DMS114 treated with DMSO at 0.1 percent for 48 hours (cell line): ENCODE measurements around the gene PLCB4.

Experiments used
- DNase-seq: peaks from one replicate; lab custom pipeline; 2025; ENCODE audit not compliant: unreplicated experiment; lab: John Stamatoyannopoulos, UW

The PLCB4 gene

GRCh38 chr20:9256393-9256792, 187.5 kb downstream of the PLCB4 start:
- DNase-seq, result no peak

- DNase-seq, result no peak
These were observed 190.0 kb downstream of the PLCB4 start for GRCh38 chr20:9258901-9259300.

- no peak for DNase-seq
These were observed 191.1 kb downstream of the PLCB4 start for GRCh38 chr20:9260027-9260426.

- DNase-seq, result no peak
These were observed 192.9 kb downstream of the PLCB4 start for GRCh38 chr20:9261781-9262180.

DNA sequence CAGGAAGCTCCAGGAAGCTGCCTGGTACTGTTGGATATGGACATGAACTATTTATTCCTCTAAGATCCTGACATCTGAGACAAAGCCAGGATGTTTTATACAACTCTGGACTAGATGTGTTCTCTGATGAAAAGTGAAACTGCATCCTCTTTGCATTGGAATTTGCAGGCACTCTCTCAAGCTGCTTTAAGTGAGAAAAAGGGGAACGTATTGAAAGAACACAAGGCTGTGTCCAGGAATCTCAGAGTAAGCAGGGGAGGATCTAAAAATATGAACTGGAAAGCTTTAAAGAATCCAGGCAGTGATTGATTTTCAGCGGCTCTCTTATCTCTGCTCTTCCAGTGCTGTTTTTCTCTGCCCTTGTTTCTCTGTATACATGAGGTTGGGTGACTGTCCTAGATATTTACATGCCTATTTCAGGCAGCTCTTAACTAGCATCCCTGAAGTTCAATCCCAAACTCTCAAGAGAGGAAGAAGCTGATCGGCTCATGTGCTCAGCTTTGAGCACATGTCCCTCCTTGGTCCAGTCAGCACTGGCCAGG, 193.8 kb downstream of the PLCB4 start:
- DNase-seq, result no peak

DNA sequence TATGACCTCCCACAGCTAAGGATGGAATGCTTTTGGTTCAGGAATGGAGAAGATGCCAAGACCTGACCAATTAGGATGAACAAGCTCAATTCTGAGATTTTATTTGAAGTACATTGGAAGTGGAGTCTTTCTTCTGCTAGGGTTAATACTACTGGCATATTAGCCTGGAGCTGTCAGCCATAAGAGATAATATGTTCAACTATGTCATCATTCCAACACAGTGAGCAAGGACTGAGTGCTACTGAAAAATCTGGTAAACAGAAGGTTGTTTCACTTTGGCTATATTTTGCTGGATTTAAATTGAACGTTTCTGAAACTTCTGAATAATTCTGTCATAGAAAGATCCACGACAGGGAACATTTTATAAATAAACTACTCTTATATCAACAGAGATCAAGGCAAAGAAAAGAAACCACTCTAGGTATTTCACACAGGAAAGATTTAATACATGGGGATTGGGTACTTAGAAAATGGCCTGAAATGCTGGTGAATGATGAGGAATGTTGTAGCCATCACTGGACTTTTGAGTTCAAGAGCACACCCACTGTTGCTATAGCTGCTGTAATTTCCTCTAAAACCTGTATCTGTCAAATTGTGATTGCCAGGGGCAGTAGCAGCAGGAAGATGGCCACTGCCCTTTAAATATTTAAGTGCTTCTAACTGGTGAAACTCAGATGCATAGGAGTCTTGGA, 200.5 kb downstream of the PLCB4 start:
- no peak for DNase-seq

DNA sequence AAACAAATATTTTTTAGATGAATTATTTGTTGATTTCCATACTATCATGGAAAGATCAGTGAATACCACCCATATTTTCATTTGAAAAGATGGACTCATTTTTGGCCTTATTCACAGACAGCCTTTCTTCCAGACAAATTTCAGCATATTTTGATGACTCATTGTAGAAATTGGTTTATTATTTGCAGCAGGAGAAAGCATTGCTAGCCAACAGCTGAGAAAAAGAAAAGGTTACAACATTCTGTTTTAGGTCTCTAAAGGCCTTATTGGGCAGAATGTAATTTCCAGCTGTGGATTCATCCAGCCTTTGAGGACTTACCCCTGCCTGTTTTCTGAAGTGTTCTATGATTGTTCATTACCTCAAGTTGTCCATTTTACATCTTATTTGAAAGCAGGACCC, 201.9 kb downstream of the PLCB4 start:
- no peak for DNase-seq

GRCh38 chr20:9276966-9277468, 208.1 kb downstream of the PLCB4 start:
- no peak for DNase-seq

DNA sequence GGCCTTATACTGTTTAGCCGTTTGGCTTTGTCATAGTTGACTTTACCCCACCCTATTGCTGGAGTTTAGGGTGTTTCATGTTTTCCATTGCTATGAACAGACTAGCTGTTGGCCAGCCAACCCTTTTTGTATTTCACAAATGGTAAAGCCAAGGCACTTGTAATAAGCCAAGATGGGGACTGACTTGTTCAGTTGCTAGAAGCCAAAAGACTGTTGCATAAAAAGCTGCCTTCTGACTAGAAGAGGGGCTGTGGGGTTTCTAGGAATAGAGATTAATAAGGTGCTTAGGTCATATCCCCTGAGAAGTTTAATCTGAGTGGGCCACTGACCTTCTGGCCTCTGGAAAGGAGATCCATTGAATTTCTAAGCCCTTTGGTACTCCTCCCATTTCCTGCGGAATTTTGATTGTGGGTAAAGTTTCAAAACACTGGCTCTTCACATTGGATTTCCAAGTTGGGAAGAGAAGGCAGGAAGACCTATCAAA, 211.1 kb downstream of the PLCB4 start:
- DNase-seq, result no peak

DNA sequence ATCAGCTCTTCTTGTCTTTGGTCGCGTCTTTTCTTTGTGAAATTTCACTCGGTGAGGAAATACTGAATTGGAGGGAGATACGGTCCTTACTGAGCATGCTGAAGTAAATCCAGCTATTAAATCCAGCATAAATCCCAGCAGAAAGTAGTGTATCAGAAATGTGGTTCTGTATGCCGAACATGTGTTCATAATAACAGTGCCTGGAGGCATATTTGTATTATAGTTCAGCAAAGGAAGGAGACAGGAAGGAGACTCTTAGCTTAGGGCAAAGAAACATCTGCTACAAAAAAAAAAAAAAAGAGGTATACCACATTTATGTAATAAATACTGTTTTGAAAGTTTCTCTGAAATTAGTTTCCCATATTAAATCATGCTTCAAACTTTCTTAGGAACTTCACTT, 211.8 kb downstream of the PLCB4 start:
- DNase-seq, result no peak

DNA sequence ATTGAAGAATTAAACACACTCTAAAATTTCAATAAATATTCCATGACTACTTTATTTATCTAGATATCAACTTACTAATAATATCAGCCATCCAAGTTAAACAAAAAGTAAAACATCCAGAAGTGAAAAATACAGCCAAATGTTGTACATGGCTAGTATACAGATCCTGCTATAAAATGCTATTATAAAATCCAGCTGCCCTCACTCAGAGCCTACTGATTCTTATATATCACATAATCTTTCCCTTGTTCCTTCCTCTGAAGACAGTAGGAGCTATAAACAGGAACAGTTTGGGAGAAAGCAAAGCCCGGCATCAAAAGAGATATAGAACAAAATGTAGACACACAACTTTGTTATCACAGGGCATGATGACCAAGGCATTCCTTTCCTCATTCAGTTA, 212.9 kb downstream of the PLCB4 start:
- DNase-seq, result no peak

DNA sequence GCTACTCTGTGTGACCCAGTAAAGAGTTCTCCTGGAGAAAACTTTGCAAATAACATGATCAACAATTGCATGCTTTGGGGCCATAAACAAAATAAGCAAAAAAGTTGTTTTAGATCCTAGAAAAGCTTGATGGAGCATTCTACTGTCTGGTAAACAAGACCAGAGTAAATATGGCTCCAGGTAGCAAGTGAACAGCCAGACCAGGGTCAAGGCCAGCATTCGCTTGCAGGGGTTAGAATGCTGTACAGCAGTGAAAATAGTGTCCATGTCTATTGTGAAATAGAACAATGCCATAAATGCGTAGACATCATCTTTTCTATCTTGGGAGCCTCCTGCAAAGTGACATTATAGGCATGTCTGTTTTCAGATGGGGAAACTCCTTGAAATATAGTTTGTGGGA, 216.7 kb downstream of the PLCB4 start:
- DNase-seq, result no peak

GRCh38 chr20:9286501-9287461, 217.9 kb downstream of the PLCB4 start:
- no peak for DNase-seq

GRCh38 chr20:9287826-9288225, 218.9 kb downstream of the PLCB4 start:
- no peak for DNase-seq

- DNase-seq, result no peak
These were observed 221.4 kb downstream of the PLCB4 start for GRCh38 chr20:9290331-9290730.

DNA sequence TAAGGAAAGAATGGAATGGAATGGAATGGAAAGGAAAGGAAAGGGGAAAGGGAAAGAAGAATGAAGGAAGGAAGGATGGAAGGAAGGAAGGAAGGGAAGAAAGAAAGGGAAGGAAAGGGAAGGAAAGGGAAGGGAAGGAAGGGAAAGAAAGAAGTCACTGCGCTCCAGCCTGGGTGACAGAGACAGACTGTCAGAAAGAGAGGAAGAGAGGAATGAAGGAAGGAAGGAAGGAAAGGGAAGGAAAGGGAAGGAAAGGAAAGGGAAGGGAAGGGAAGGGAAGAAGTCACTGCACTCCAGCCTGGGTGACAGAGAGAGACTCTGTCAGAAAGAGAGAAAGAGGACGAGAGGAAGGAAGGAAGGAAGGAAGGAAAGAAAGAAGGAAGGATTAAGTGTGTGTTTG, 224.3 kb downstream of the PLCB4 start:
- DNase-seq, result no peak

- no peak for DNase-seq
These were observed 225.2 kb downstream of the PLCB4 start for GRCh38 chr20:9294041-9294440.

GRCh38 chr20:9298906-9299305, 230.0 kb downstream of the PLCB4 start:
- no peak for DNase-seq

- DNase-seq, result no peak
These were observed 231.2 kb downstream of the PLCB4 start for GRCh38 chr20:9300080-9300479.

- no peak for DNase-seq
These were observed 231.6 kb downstream of the PLCB4 start for GRCh38 chr20:9300534-9300933.
